Right lobe of liver (tissue), 4 donors: Measurements from ENCODE around the gene TPGS2.

ENCODE experiments used
- CTCF ChIP-seq, 4 donors: fragments of 200-600 bp in 3 of 4; fragments of 450-650 bp in 1 of 4; IDR thresholded peaks; one replicate each; pipeline versions ENCODE4 v1.5.1 to v1.8.0; 2016 to 2022; ENCODE audit warnings: antibody characterized with exemption in 4 of 4, mild to moderate bottlenecking in 2 of 4
- POLR2A ChIP-seq: fragments of 450-650 bp; IDR thresholded peaks from one replicate; pipeline ENCODE4 v1.6.1; 2017; ENCODE audit warnings: antibody characterized with exemption, mild to moderate bottlenecking
- donor health status: DM: no; HTN: no; CAD: no.
- donor health status: DM: no; HTN: no; CAD: no.
- donor health status: DM: no; HTN: yes; CAD: no.

DNA sequence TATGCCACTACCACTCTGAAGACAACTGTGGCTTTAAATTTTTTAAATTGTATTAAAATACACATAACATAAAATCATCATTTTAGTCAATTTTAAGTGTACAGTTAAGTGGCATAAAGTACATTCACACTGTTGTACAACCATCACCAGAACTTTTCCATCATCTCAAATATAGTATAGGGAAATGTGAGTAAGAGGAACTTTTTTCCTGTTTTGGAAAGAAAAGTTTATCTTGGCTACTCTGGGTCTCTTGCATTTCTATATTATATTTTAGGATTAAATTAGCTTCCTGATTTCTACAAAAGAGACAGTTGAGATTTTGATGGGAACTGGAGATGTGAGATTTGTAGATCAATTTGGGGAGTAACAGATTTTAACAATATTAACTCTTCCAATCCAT lies 3.3 kb downstream of the TPGS2 start:
- TF ChIP-seq CTCF (IDR thresholded peaks at IDR 0.05) (no peak), POLR2A (no peak)
